ENCODE measurements around the gene ADO.

Gene ADO

GRCh38 chr10:62811159-62811875, 6.8 kb downstream of the ADO start:
- Histone ChIP-seq H3K9me3 (ENCODE audit: control insufficient read depth, low read length) (no peaks in the 10 kb centered on the region), H3K36me3 (ENCODE audit: control insufficient read depth, insufficient read depth, low read length) (no peaks in the 10 kb centered on the region), H3K27ac (ENCODE audit: insufficient read depth, low read depth, low read length, poor library complexity, severe bottlenecking) (no peak overlapping the region), H3K4me3 (ENCODE audit: insufficient read depth, low read depth, low read length) (no peak overlapping the region), H3K4me1 (ENCODE audit: control insufficient read depth, insufficient read depth, low read length) (peaks cover 21% of the 10 kb centered on the region), H3K27me3 (ENCODE audit: control insufficient read depth, insufficient read depth, low read length, poor library complexity, severe bottlenecking) (peaks cover 39% of the 10 kb centered on the region)
- WGBS, 2 experiments, result 93 to 97% methylated on average over 8 to 10 of the region's 10 CpGs

- H3K4me3 ChIP-seq (ENCODE audit: insufficient read depth, low read depth, low read length), result no peak overlapping the region
- peaks cover 52% of the 10 kb centered on the region for H3K27me3 ChIP-seq (ENCODE audit: control insufficient read depth, insufficient read depth, low read length, poor library complexity, severe bottlenecking)
- 92 to 96% methylated on average over 13 of the region's 13 CpGs for WGBS, 2 experiments
- peaks cover 15% of the 10 kb centered on the region for H3K4me1 ChIP-seq (ENCODE audit: control insufficient read depth, insufficient read depth, low read length)
- H3K9me3 ChIP-seq (ENCODE audit: control insufficient read depth, low read length), result no peaks in the 10 kb centered on the region
- H3K36me3 ChIP-seq (ENCODE audit: control insufficient read depth, insufficient read depth, low read length), result no peaks in the 10 kb centered on the region
- H3K27ac ChIP-seq (ENCODE audit: insufficient read depth, low read depth, low read length, poor library complexity, severe bottlenecking), result no peak overlapping the region
Measured at GRCh38 chr10:62812672-62813439, 8.3 kb downstream of the ADO start.

DNA sequence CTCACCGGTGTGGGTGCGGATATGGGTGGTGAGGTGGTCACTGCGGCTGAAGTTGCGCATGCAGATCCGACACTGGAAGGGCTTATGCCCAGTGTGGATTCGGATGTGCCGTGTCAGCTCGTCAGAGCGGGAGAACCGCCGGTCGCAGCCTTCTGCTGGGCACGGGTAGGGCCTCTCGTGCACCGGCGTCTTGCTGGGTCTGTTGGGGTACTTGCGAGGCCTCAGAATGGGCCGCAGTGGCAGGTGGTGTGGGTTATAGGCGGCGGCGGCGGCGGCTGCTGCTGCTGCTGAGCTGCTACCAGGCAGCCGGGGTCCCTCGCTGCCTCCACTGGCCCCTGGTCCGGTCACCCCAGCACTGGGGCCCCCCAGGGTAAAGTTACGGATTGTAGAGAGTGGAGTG, 8.9 kb downstream of the ADO start:
- WGBS, 2 experiments, result 96% methylated on average over 27 of the region's 27 CpGs
- Histone ChIP-seq H3K4me3 (ENCODE audit: insufficient read depth, low read depth, low read length) (no peak overlapping the region), H3K27ac (ENCODE audit: insufficient read depth, low read depth, low read length, poor library complexity, severe bottlenecking) (no peak overlapping the region), H3K36me3 (ENCODE audit: control insufficient read depth, insufficient read depth, low read length) (no peaks in the 10 kb centered on the region), H3K4me1 (ENCODE audit: control insufficient read depth, insufficient read depth, low read length) (peaks cover 14% of the 10 kb centered on the region), H3K27me3 (ENCODE audit: control insufficient read depth, insufficient read depth, low read length, poor library complexity, severe bottlenecking) (peaks cover 58% of the 10 kb centered on the region), H3K9me3 (ENCODE audit: control insufficient read depth, low read length) (no peaks in the 10 kb centered on the region)

DNA sequence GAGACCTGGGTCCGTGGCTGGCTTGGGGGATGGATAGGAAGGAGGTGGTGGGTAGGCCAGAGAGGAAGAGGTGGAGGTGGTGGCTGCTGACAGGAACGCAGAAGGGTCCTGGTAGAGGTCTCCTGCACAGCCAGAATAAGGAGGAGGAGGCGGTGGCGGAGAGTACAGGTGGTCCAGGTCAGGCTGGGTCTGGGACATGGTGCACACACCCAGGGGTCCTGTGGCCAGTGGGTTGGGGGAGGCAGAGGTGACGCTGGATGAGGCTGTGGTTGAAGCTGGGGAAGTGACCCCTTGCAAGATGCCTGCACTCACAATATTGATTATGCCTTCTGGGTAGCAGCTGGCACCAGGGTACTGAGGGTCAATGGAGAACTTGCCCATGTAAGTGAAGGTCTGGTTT, 9.5 kb downstream of the ADO start:
- 92 to 93% methylated on average over 5 of the region's 5 CpGs for WGBS, 2 experiments
- no peak overlapping the region for H3K4me3 ChIP-seq (ENCODE audit: insufficient read depth, low read depth, low read length)
- no peaks in the 10 kb centered on the region for H3K9me3 ChIP-seq (ENCODE audit: control insufficient read depth, low read length)
- H3K36me3 ChIP-seq (ENCODE audit: control insufficient read depth, insufficient read depth, low read length), result no peaks in the 10 kb centered on the region
- H3K27me3 ChIP-seq (ENCODE audit: control insufficient read depth, insufficient read depth, low read length, poor library complexity, severe bottlenecking), result peaks cover 64% of the 10 kb centered on the region
- peaks cover 14% of the 10 kb centered on the region for H3K4me1 ChIP-seq (ENCODE audit: control insufficient read depth, insufficient read depth, low read length)
- no peak overlapping the region for H3K27ac ChIP-seq (ENCODE audit: insufficient read depth, low read depth, low read length, poor library complexity, severe bottlenecking)

DNA sequence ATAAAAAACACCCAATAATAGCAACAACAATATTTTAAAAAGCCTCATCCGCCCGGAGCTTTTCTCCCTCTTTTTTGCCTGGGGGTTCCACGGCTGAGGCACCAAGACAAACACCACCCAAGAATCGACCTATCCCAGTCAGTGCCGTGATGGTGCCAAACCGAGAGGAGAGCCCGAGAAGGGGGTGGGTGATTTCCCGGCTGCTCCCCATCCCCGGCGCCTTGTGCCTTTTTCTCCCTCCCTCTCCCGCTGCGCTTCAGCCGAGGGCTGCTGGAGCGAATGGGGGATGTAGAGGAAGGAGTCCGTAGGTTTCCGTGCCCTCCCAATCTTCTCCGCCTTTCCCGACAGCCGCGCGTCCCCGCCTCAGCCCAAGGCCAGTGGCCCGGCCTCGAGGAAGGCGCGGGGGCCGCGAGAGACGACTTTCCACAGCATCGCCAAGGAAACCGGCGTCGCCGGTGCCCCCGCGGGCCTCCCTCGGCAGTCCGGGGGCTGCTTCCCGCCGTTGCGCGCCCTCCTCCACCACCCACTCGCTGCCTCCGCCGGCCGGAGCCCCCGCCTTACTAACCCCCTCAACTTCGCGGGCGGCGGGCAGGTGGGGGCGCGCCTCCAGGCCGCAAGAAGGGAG, 10.3 kb downstream of the ADO start:
- Histone ChIP-seq H3K27ac (ENCODE audit: insufficient read depth, low read depth, low read length, poor library complexity, severe bottlenecking) (no peak overlapping the region), H3K4me3 (ENCODE audit: insufficient read depth, low read depth, low read length) (peak overlapping the region; percentile 54), H3K27me3 (ENCODE audit: control insufficient read depth, insufficient read depth, low read length, poor library complexity, severe bottlenecking) (peaks cover 72% of the 10 kb centered on the region), H3K36me3 (ENCODE audit: control insufficient read depth, insufficient read depth, low read length) (no peaks in the 10 kb centered on the region), H3K9me3 (ENCODE audit: control insufficient read depth, low read length) (no peaks in the 10 kb centered on the region), H3K4me1 (ENCODE audit: control insufficient read depth, insufficient read depth, low read length) (peaks cover 14% of the 10 kb centered on the region)
- 4 to 6% methylated on average over 53 to 54 of the region's 54 CpGs for WGBS, 2 experiments

DNA sequence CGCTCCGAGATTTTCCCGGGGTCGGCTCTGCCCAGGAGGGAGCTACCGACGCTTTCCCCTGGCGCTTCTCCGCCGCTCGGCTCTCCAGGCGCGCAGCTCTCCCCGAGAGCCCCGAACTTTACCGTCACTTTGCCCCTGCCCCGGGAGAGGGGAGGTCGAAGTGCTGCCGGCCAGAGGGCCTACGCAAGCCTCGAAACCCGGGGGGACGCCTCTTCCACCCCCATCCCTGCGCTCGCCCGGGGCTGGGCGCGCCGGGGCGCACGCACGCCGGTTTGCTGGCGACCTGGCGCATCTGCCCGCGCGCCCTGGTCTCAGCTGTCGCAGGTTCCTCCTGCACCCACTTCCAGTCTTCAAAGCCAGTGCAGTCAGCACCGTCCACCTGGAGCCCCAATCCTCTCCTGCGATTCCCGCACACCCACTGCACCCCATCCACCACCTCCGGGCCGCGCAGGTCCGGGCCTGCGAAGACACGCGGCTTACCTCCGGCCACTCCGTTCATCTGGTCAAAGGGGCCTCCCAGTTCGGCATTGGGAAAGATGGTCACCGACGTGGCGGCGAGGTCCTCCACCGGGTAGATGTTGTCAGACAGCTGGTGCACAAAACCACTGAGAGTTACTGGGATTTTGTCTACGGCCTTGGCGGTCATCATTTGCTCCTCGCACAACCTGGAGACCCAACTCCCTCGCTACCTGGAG, 11.0 kb downstream of the ADO start:
- 1% methylated on average over 60 of the region's 60 CpGs for WGBS, 2 experiments
- H3K9me3 ChIP-seq (ENCODE audit: control insufficient read depth, low read length), result no peaks in the 10 kb centered on the region
- H3K27ac ChIP-seq (ENCODE audit: insufficient read depth, low read depth, low read length, poor library complexity, severe bottlenecking), result no peak overlapping the region
- H3K27me3 ChIP-seq (ENCODE audit: control insufficient read depth, insufficient read depth, low read length, poor library complexity, severe bottlenecking), result peaks cover 77% of the 10 kb centered on the region
- H3K4me1 ChIP-seq (ENCODE audit: control insufficient read depth, insufficient read depth, low read length), result peaks cover 14% of the 10 kb centered on the region
- H3K4me3 ChIP-seq (ENCODE audit: insufficient read depth, low read depth, low read length), result peak overlapping the region; percentile 54
- H3K36me3 ChIP-seq (ENCODE audit: control insufficient read depth, insufficient read depth, low read length), result no peaks in the 10 kb centered on the region

- 4 to 17% methylated on average over 2 of the region's 2 CpGs for WGBS, 2 experiments
- H3K4me3 ChIP-seq (ENCODE audit: insufficient read depth, low read depth, low read length), result peak overlapping the region; percentile 54
- peaks cover 77% of the 10 kb centered on the region for H3K27me3 ChIP-seq (ENCODE audit: control insufficient read depth, insufficient read depth, low read length, poor library complexity, severe bottlenecking)
- no peak overlapping the region for H3K27ac ChIP-seq (ENCODE audit: insufficient read depth, low read depth, low read length, poor library complexity, severe bottlenecking)
- peaks cover 14% of the 10 kb centered on the region for H3K4me1 ChIP-seq (ENCODE audit: control insufficient read depth, insufficient read depth, low read length)
- H3K36me3 ChIP-seq (ENCODE audit: control insufficient read depth, insufficient read depth, low read length), result no peaks in the 10 kb centered on the region
- no peaks in the 10 kb centered on the region for H3K9me3 ChIP-seq (ENCODE audit: control insufficient read depth, low read length)
Measured at GRCh38 chr10:62816076-62816330, 11.5 kb downstream of the ADO start.

- Histone ChIP-seq H3K4me3 (ENCODE audit: insufficient read depth, low read depth, low read length) (peak within 1 kb of the TSS; percentile 54), H3K27me3 (ENCODE audit: control insufficient read depth, insufficient read depth, low read length, poor library complexity, severe bottlenecking) (peaks cover 77% of the 10 kb centered on the region), H3K36me3 (ENCODE audit: control insufficient read depth, insufficient read depth, low read length) (no peaks in the 10 kb centered on the region), H3K27ac (ENCODE audit: insufficient read depth, low read depth, low read length, poor library complexity, severe bottlenecking) (peak within 1 kb of the TSS; percentile 61), H3K4me1 (ENCODE audit: control insufficient read depth, insufficient read depth, low read length) (peaks cover 14% of the 10 kb centered on the region), H3K9me3 (ENCODE audit: control insufficient read depth, low read length) (no peaks in the 10 kb centered on the region)
- WGBS, 2 experiments, result 0% methylated on average over 53 of the region's 53 CpGs
Measured at GRCh38 chr10:62816331-62817120, 12.0 kb downstream of the ADO start, which contains the start of gene EGR2. Gene EGR2 (minus strand): TSS chr10:62816366. CDS start chr10:62816029, 337 bp downstream.

GRCh38 chr10:62817121-62817765, 12.7 kb downstream of the ADO start:
- no peaks in the 10 kb centered on the region for H3K9me3 ChIP-seq (ENCODE audit: control insufficient read depth, low read length)
- no peak overlapping the region for H3K27ac ChIP-seq (ENCODE audit: insufficient read depth, low read depth, low read length, poor library complexity, severe bottlenecking)
- peaks cover 77% of the 10 kb centered on the region for H3K27me3 ChIP-seq (ENCODE audit: control insufficient read depth, insufficient read depth, low read length, poor library complexity, severe bottlenecking)
- H3K4me3 ChIP-seq (ENCODE audit: insufficient read depth, low read depth, low read length), result peak overlapping the region; percentile 54
- peaks cover 14% of the 10 kb centered on the region for H3K4me1 ChIP-seq (ENCODE audit: control insufficient read depth, insufficient read depth, low read length)
- 1% methylated on average over 49 of the region's 49 CpGs for WGBS, 2 experiments
- H3K36me3 ChIP-seq (ENCODE audit: control insufficient read depth, insufficient read depth, low read length), result no peaks in the 10 kb centered on the region
